Epidermal melanocyte (primary cell): ENCODE data around the gene FAM118B.
"Not testable (repeated sequence)": the region's sequence is repeated elsewhere in the genome, so short reads cannot be mapped to it uniquely, and the experiment has no call there.

Experiments used
- DNase-seq: peaks from one replicate; pipeline ENCODE4 v3.0.0; 2011; ENCODE audit warnings: low spot score; ENCODE audit not compliant: insufficient read length

FAM118B gene

GRCh38 chr11:126217491-126217890 lies 5.9 kb downstream of the FAM118B start:
- no peak for DNase-seq

GRCh38 chr11:126219547-126219946 lies 8.0 kb downstream of the FAM118B start:
- DNase-seq = no peak

- DNase-seq = no peak
Measured at GRCh38 chr11:126224647-126225294, 13.2 kb downstream of the FAM118B start.

- DNase-seq = no peak
Measured at GRCh38 chr11:126225295-126225665, 13.7 kb downstream of the FAM118B start.

GRCh38 chr11:126226334-126227084 lies 14.9 kb downstream of the FAM118B start:
- DNase-seq = no peak

- DNase-seq = no peak
Measured at GRCh38 chr11:126229858-126230540, 18.4 kb downstream of the FAM118B start.

GRCh38 chr11:126231725-126232459 lies 20.3 kb downstream of the FAM118B start:
- no peak for DNase-seq

GRCh38 chr11:126232683-126233082 lies 21.1 kb downstream of the FAM118B start:
- no peak for DNase-seq

- no peak for DNase-seq
Measured at GRCh38 chr11:126233391-126233790, 21.8 kb downstream of the FAM118B start.

- no peak for DNase-seq
Measured at GRCh38 chr11:126246636-126247035, 35.1 kb downstream of the FAM118B start.

GRCh38 chr11:126253265-126253664 lies 41.7 kb downstream of the FAM118B start:
- no peak for DNase-seq

- no peak for DNase-seq
Measured at GRCh38 chr11:126254819-126255218, 43.2 kb downstream of the FAM118B start.

GRCh38 chr11:126255507-126255906 lies 43.9 kb downstream of the FAM118B start:
- DNase-seq = not testable (repeated sequence)

GRCh38 chr11:126256216-126256615 lies 44.6 kb downstream of the FAM118B start:
- no peak for DNase-seq

GRCh38 chr11:126257144-126257543 lies 45.6 kb downstream of the FAM118B start:
- DNase-seq = no peak

- no peak for DNase-seq
Measured at GRCh38 chr11:126257764-126258163, 46.2 kb downstream of the FAM118B start.

- DNase-seq = no peak
Measured at GRCh38 chr11:126262216-126262615, 50.6 kb downstream of the FAM118B start.

GRCh38 chr11:126263489-126263888 lies 51.9 kb downstream of the FAM118B start:
- DNase-seq = no peak

GRCh38 chr11:126265811-126266210 lies 54.2 kb downstream of the FAM118B start:
- DNase-seq = no peak

- no peak for DNase-seq
Measured at GRCh38 chr11:126267650-126268049, 56.1 kb downstream of the FAM118B start.

GRCh38 chr11:126268361-126268707 lies 56.8 kb downstream of the FAM118B start:
- DNase-seq = peak; percentile 33
